ENCODE data around the gene MYCBP2.
A peak's percentile ranks its signal among the peaks of the same experiment; 100 is the strongest.

MYCBP2 gene

GRCh38 chr13:77067519-77067918 lies 259.4 kb downstream of the MYCBP2 start:
- Mint-ChIP-seq H3K4me3 (no peak overlapping the region), H3K27me3 (no peaks in the 10 kb centered on the region), H3K27ac (peak overlapping the region in 1 of 2 donors; percentile 64), H3K9me3 (no peaks in the 10 kb centered on the region), H3K36me3 (ENCODE audit: insufficient read depth) (peaks cover 70% of the 10 kb centered on the region), H3K4me1 (ENCODE audit: low read depth in 2 of 2) (no peaks in the 10 kb centered on the region)
- DNase-seq (no peak), ATAC-seq (replicated peaks) (no peak)

- no peak for ATAC-seq (replicated peaks)
- peaks cover 82% of the 10 kb centered on the region for H3K36me3 Mint-ChIP-seq (ENCODE audit: insufficient read depth)
These were observed 261.3 kb downstream of the MYCBP2 start for GRCh38 chr13:77065461-77066147.

GRCh38 chr13:77062097-77062496 lies 264.8 kb downstream of the MYCBP2 start:
- ATAC-seq (replicated peaks) (no peak), DNase-seq (no peak)
- Mint-ChIP-seq H3K9me3 (no peaks in the 10 kb centered on the region), H3K36me3 (ENCODE audit: insufficient read depth) (peaks cover 78% of the 10 kb centered on the region), H3K27me3 (no peaks in the 10 kb centered on the region), H3K27ac (no peak overlapping the region), H3K4me1 (ENCODE audit: low read depth in 2 of 2) (no peaks in the 10 kb centered on the region), H3K4me3 (no peak overlapping the region)

More at GRCh38 chr13:77065461-77066147, 261.3 kb downstream of the MYCBP2 start:
- no peak for DNase-seq
- Mint-ChIP-seq H3K4me3 (no peak overlapping the region), H3K27me3 (no peaks in the 10 kb centered on the region), H3K9me3 (no peaks in the 10 kb centered on the region), H3K27ac (peak overlapping the region in 1 of 2 donors; percentile 30), H3K4me1 (ENCODE audit: low read depth in 2 of 2) (no peaks in the 10 kb centered on the region)

GRCh38 chr13:77061362-77061761 lies 265.5 kb downstream of the MYCBP2 start:
- Mint-ChIP-seq H3K27me3 (no peaks in the 10 kb centered on the region), H3K4me3 (no peak overlapping the region), H3K9me3 (no peaks in the 10 kb centered on the region), H3K4me1 (ENCODE audit: low read depth in 2 of 2) (peaks cover 0 to 3% of the 10 kb centered on the region in 2 donors), H3K27ac (no peak overlapping the region), H3K36me3 (ENCODE audit: insufficient read depth) (peaks cover 80% of the 10 kb centered on the region)
- DNase-seq (no peak), ATAC-seq (replicated peaks) (no peak)

- peaks cover 0 to 8% of the 10 kb centered on the region in 2 donors for H3K4me1 Mint-ChIP-seq (ENCODE audit: low read depth in 2 of 2)
- H3K9me3 Mint-ChIP-seq: no peaks in the 10 kb centered on the region
- no peak for ATAC-seq (replicated peaks)
- no peak overlapping the region for H3K4me3 Mint-ChIP-seq
- DNase-seq: no peak
- no peaks in the 10 kb centered on the region for H3K27me3 Mint-ChIP-seq
- peaks cover 82% of the 10 kb centered on the region for H3K36me3 Mint-ChIP-seq (ENCODE audit: insufficient read depth)
- H3K27ac Mint-ChIP-seq: peak overlapping the region in 1 of 2 donors; percentile 49
These were observed 270.0 kb downstream of the MYCBP2 start for GRCh38 chr13:77056886-77057285.

- Mint-ChIP-seq H3K9me3 (no peaks in the 10 kb centered on the region), H3K36me3 (ENCODE audit: insufficient read depth) (peaks cover 82% of the 10 kb centered on the region), H3K27me3 (no peaks in the 10 kb centered on the region), H3K4me3 (no peak overlapping the region), H3K4me1 (ENCODE audit: low read depth in 2 of 2) (peaks cover 0 to 8% of the 10 kb centered on the region in 2 donors), H3K27ac (peak overlapping the region in 1 of 2 donors; percentile 49)
- no peak for ATAC-seq (replicated peaks)
- no peak for DNase-seq
These were observed 270.5 kb downstream of the MYCBP2 start for GRCh38 chr13:77056382-77056781.

- Mint-ChIP-seq H3K27ac (no peak overlapping the region), H3K36me3 (ENCODE audit: insufficient read depth) (peaks cover 89% of the 10 kb centered on the region), H3K27me3 (no peaks in the 10 kb centered on the region), H3K4me3 (no peak overlapping the region), H3K4me1 (ENCODE audit: low read depth in 2 of 2) (peaks cover 0 to 8% of the 10 kb centered on the region in 2 donors), H3K9me3 (no peaks in the 10 kb centered on the region)
- no peak for DNase-seq
- no peak for ATAC-seq (replicated peaks)
These were observed 271.7 kb downstream of the MYCBP2 start for GRCh38 chr13:77055158-77055557.

- H3K9me3 Mint-ChIP-seq: no peaks in the 10 kb centered on the region
- ATAC-seq (replicated peaks): no peak
- no peak for DNase-seq
- no peak overlapping the region for H3K4me3 Mint-ChIP-seq
- peaks cover 0 to 8% of the 10 kb centered on the region in 2 donors for H3K4me1 Mint-ChIP-seq (ENCODE audit: low read depth in 2 of 2)
- H3K27me3 Mint-ChIP-seq: no peaks in the 10 kb centered on the region
- H3K36me3 Mint-ChIP-seq (ENCODE audit: insufficient read depth): peaks cover 87% of the 10 kb centered on the region
- H3K27ac Mint-ChIP-seq: no peak overlapping the region
These were observed 273.7 kb downstream of the MYCBP2 start for GRCh38 chr13:77053192-77053591.

- H3K4me3 Mint-ChIP-seq: no peak overlapping the region
- peaks cover 69% of the 10 kb centered on the region for H3K36me3 Mint-ChIP-seq (ENCODE audit: insufficient read depth)
- H3K4me1 Mint-ChIP-seq (ENCODE audit: low read depth in 2 of 2): no peaks in the 10 kb centered on the region
- no peaks in the 10 kb centered on the region for H3K27me3 Mint-ChIP-seq
- no peaks in the 10 kb centered on the region for H3K9me3 Mint-ChIP-seq
- no peak for ATAC-seq (replicated peaks)
- H3K27ac Mint-ChIP-seq: peak overlapping the region; percentile 55 to 72
- DNase-seq: no peak
These were observed 278.2 kb downstream of the MYCBP2 start for GRCh38 chr13:77048681-77049080.

- no peak for DNase-seq
- peak overlapping the region; percentile 12 to 72 for H3K27ac Mint-ChIP-seq
- H3K4me1 Mint-ChIP-seq (ENCODE audit: low read depth in 2 of 2): no peaks in the 10 kb centered on the region
- peaks cover 66% of the 10 kb centered on the region for H3K36me3 Mint-ChIP-seq (ENCODE audit: insufficient read depth)
- H3K9me3 Mint-ChIP-seq: no peaks in the 10 kb centered on the region
- no peak for ATAC-seq (replicated peaks)
- no peak overlapping the region for H3K4me3 Mint-ChIP-seq
- H3K27me3 Mint-ChIP-seq: no peaks in the 10 kb centered on the region
These were observed 279.1 kb downstream of the MYCBP2 start for GRCh38 chr13:77047649-77048343.

GRCh38 chr13:77042566-77043177 lies 284.2 kb downstream of the MYCBP2 start:
- no peaks in the 10 kb centered on the region for H3K9me3 Mint-ChIP-seq
- H3K4me3 Mint-ChIP-seq: no peak overlapping the region
- H3K27ac Mint-ChIP-seq: peak overlapping the region; percentile 49 to 62
- H3K4me1 Mint-ChIP-seq (ENCODE audit: low read depth in 2 of 2): no peaks in the 10 kb centered on the region
- H3K36me3 Mint-ChIP-seq (ENCODE audit: insufficient read depth): peaks cover 21% of the 10 kb centered on the region
- H3K27me3 Mint-ChIP-seq: no peaks in the 10 kb centered on the region
- DNase-seq: no peak
- no peak for ATAC-seq (replicated peaks)

GRCh38 chr13:77040835-77041234 lies 286.1 kb downstream of the MYCBP2 start:
- no peaks in the 10 kb centered on the region for H3K9me3 Mint-ChIP-seq
- H3K36me3 Mint-ChIP-seq (ENCODE audit: insufficient read depth): peaks cover 8% of the 10 kb centered on the region
- ATAC-seq (replicated peaks): no peak
- no peak overlapping the region for H3K4me3 Mint-ChIP-seq
- no peaks in the 10 kb centered on the region for H3K27me3 Mint-ChIP-seq
- no peak overlapping the region for H3K27ac Mint-ChIP-seq
- no peaks in the 10 kb centered on the region for H3K4me1 Mint-ChIP-seq (ENCODE audit: low read depth in 2 of 2)
- DNase-seq: no peak

- DNase-seq: no peak
- H3K27ac Mint-ChIP-seq: no peak overlapping the region
- H3K36me3 Mint-ChIP-seq (ENCODE audit: insufficient read depth): peaks cover 7% of the 10 kb centered on the region
- no peaks in the 10 kb centered on the region for H3K27me3 Mint-ChIP-seq
- ATAC-seq (replicated peaks): no peak
- H3K9me3 Mint-ChIP-seq: no peaks in the 10 kb centered on the region
- H3K4me1 Mint-ChIP-seq (ENCODE audit: low read depth in 2 of 2): no peaks in the 10 kb centered on the region
- H3K4me3 Mint-ChIP-seq: no peak overlapping the region
These were observed 286.8 kb downstream of the MYCBP2 start for GRCh38 chr13:77040076-77040475.

Data from effector memory CD8-positive, alpha-beta T cell (primary cell).